ENCODE data around the gene SBNO1.

DNA sequence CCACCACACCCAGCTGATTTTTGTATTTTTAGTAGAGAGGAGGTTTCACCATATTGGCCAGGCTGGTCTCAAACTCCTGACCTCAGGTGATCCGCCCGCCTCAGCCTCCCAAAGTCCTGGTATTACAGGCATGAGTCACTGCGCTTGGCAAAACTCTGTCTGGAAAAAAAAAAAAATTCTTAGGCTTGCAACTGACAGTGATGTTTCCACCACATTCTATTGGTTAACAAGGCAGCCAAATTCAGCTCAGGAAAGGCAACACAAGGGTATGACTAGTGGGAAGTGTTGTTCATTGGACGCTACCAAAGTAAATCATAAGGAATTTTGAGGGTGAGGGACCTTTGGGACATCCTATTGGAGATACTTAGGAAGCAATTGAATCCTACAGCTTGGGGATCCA, 2.9 kb upstream of the SBNO1 start:
- TF ChIP-seq GATA3 (IDR thresholded peaks at IDR 0.05; ENCODE audit: low read depth, low read length), result no peak
- no peak for TF ChIP-seq GATA2 (IDR thresholded peaks at IDR 0.05; ENCODE audit: low read depth, low read length)

Data from SH-SY5Y (cell line).